Cerebellar cortex (tissue), 1 donor: ENCODE data around the gene C5orf22.
"Not testable (repeated sequence)": the region's sequence is repeated elsewhere in the genome, so short reads cannot be mapped to it uniquely, and the experiment has no call there.

Experiments
- DNase-seq: peaks from one replicate; pipeline ENCODE4 v3.0.0-alpha.2; 2015; ENCODE audit warnings: low spot score

Gene C5orf22

GRCh38 chr5:31554552-31554951, 22.5 kb downstream of the C5orf22 start:
- DNase-seq: no peak

- no peak for DNase-seq
Observed at GRCh38 chr5:31556461-31556860, 24.4 kb downstream of the C5orf22 start.

GRCh38 chr5:31559942-31560341, 27.8 kb downstream of the C5orf22 start:
- no peak for DNase-seq

GRCh38 chr5:31561946-31562345, 29.8 kb downstream of the C5orf22 start:
- no peak for DNase-seq

- DNase-seq: no peak
Observed at GRCh38 chr5:31563216-31563615, 31.1 kb downstream of the C5orf22 start.

- not testable (repeated sequence) for DNase-seq
Observed at GRCh38 chr5:31566362-31566761, 34.3 kb downstream of the C5orf22 start.

- DNase-seq: no peak
Observed at GRCh38 chr5:31568302-31568835, 36.3 kb downstream of the C5orf22 start.

GRCh38 chr5:31569068-31569467, 37.0 kb downstream of the C5orf22 start:
- DNase-seq: no peak

GRCh38 chr5:31573494-31574142, 41.5 kb downstream of the C5orf22 start:
- DNase-seq: no peak

GRCh38 chr5:31574772-31575171, 42.7 kb downstream of the C5orf22 start:
- no peak for DNase-seq

- no peak for DNase-seq
Observed at GRCh38 chr5:31577438-31577837, 45.3 kb downstream of the C5orf22 start.

- no peak for DNase-seq
Observed at GRCh38 chr5:31579558-31579957, 47.5 kb downstream of the C5orf22 start.

- DNase-seq: peak; percentile 55
Observed at GRCh38 chr5:31581498-31582099, 49.5 kb downstream of the C5orf22 start.

GRCh38 chr5:31583129-31583528, 51.0 kb downstream of the C5orf22 start:
- DNase-seq: no peak

GRCh38 chr5:31585166-31585894, 53.2 kb downstream of the C5orf22 start:
- DNase-seq: no peak

- DNase-seq: no peak
Observed at GRCh38 chr5:31585895-31586270, 53.8 kb downstream of the C5orf22 start.

- DNase-seq: no peak
Observed at GRCh38 chr5:31587546-31587945, 55.4 kb downstream of the C5orf22 start.

GRCh38 chr5:31593665-31594064, 61.6 kb downstream of the C5orf22 start:
- no peak for DNase-seq

- DNase-seq: no peak
Observed at GRCh38 chr5:31596354-31596753, 64.3 kb downstream of the C5orf22 start.

- DNase-seq: no peak
Observed at GRCh38 chr5:31598640-31599611, 66.8 kb downstream of the C5orf22 start.

- DNase-seq: not testable (repeated sequence)
Observed at GRCh38 chr5:31602305-31602704, 70.2 kb downstream of the C5orf22 start.

GRCh38 chr5:31604240-31604639, 72.1 kb downstream of the C5orf22 start:
- no peak for DNase-seq
